CD14-positive monocyte (primary cell): ENCODE measurements around the gene SCG2. TPM values are rescaled to one million over a fixed set of nuclear protein-coding genes. Genes with fewer than 3 reads are reported as not detected.
A peak's percentile ranks its signal among the peaks of the same experiment; 100 is the strongest.

ENCODE experiments used
- DNase-seq, 3 donors: peaks; one replicate each; pipeline ENCODE4 v3.0.0-alpha.2; 2011 to 2022
- H2AFZ ChIP-seq: 2 replicates; pipeline ENCODE4 v1.6.0; 2012; ENCODE audit warnings: mild to moderate bottlenecking, low read depth, low read length, inconsistent platforms; ENCODE audit not compliant: insufficient read depth, poor library complexity, severe bottlenecking
- H3K27ac ChIP-seq, 2 donors: 1 replicate in 1 of 2; 2 replicates in 1 of 2; pipeline ENCODE4 v1.5.1; 2012 to 2013; ENCODE audit warnings: low read length in 2 of 2, control low read depth in 1 of 2, inconsistent platforms in 1 of 2, low read depth in 1 of 2, mild to moderate bottlenecking in 1 of 2
- H3K27me3 ChIP-seq, 2 donors: one replicate each; pipeline versions ENCODE4 v1.6.0 to v1.6.1; 2011 to 2013; ENCODE audit warnings: low read length in 2 of 2; ENCODE audit not compliant: control insufficient read depth in 2 of 2, insufficient read depth in 2 of 2
- H3K36me3 ChIP-seq, 2 donors: replicated peaks in 1 of 2; 1 replicate in 1 of 2; 2 replicates in 1 of 2; pipeline versions ENCODE4 v1.5.1 to v1.6.1; 2012 to 2013; ENCODE audit warnings: low read length in 2 of 2, control low read depth in 1 of 2, inconsistent platforms in 1 of 2, mild to moderate bottlenecking in 1 of 2; ENCODE audit not compliant: insufficient read depth in 2 of 2, control insufficient read depth in 1 of 2
- H3K4me1 ChIP-seq, 2 donors: 1 replicate in 1 of 2; 2 replicates in 1 of 2; pipeline versions ENCODE4 v1.5.1 to v1.6.1; 2012 to 2013; ENCODE audit warnings: low read length in 2 of 2, control low read depth in 1 of 2, inconsistent platforms in 1 of 2, mild to moderate bottlenecking in 1 of 2, moderate library complexity in 1 of 2; ENCODE audit not compliant: insufficient read depth in 2 of 2, control insufficient read depth in 1 of 2
- H3K4me2 ChIP-seq: replicated peaks from 2 replicates; pipeline ENCODE3; 2012; ENCODE audit warnings: low read length, moderate library complexity, mild to moderate bottlenecking; ENCODE audit not compliant: poor library complexity, severe bottlenecking; ENCODE audit errors: extremely low read depth
- H3K4me3 ChIP-seq, 3 experiments: fragments of 200-600 bp in 1 of 3; sonication (generic) in 1 of 3; replicated peaks in 1 of 3; 1 replicate in 2 of 3; 2 replicates in 1 of 3; pipeline ENCODE4 v1.5.1; 2011 to 2013; ENCODE audit warnings: low read length in 3 of 3, mild to moderate bottlenecking in 3 of 3, control low read depth in 2 of 3, low read depth in 2 of 3, inconsistent platforms in 1 of 3, moderate library complexity in 1 of 3
- H3K79me2 ChIP-seq: 2 replicates; pipeline ENCODE4 v1.6.0; 2012; ENCODE audit warnings: mild to moderate bottlenecking, control low read depth, inconsistent platforms, low read length, moderate library complexity; ENCODE audit not compliant: insufficient read depth
- H3K9ac ChIP-seq: 2 replicates; pipeline ENCODE4 v1.6.0; 2017; ENCODE audit warnings: low read length, mild to moderate bottlenecking; ENCODE audit not compliant: insufficient read depth, poor library complexity, severe bottlenecking
- H3K9me3 ChIP-seq, 2 donors: replicated peaks in 1 of 2; 1 replicate in 1 of 2; 2 replicates in 1 of 2; pipeline versions ENCODE4 v1.5.1 to v1.6.1; 2012 to 2013; ENCODE audit warnings: low read length in 2 of 2, control low read depth in 1 of 2; ENCODE audit not compliant: control insufficient read depth in 1 of 2, insufficient read depth in 1 of 2
- H4K20me1 ChIP-seq: 2 replicates; pipeline ENCODE4 v1.6.0; 2012; ENCODE audit warnings: mild to moderate bottlenecking, low read length, control low read depth, moderate library complexity; ENCODE audit not compliant: insufficient read depth
- H3K27ac Mint-ChIP-seq, 7 donors: one replicate each; pipeline ENCODE4 v1.8.0; 2020; ENCODE audit warnings: mild to moderate bottlenecking in 7 of 7, mixed read lengths in 7 of 7, moderate library complexity in 6 of 7, inconsistent platforms in 2 of 7
- H3K27me3 Mint-ChIP-seq, 3 donors: one replicate each; pipeline ENCODE4 v1.8.0; 2021 to 2022; ENCODE audit warnings: low read depth in 3 of 3, mild to moderate bottlenecking in 3 of 3, mixed read lengths in 3 of 3, moderate library complexity in 3 of 3, inconsistent platforms in 1 of 3
- H3K36me3 Mint-ChIP-seq, 2 donors: one replicate each; pipeline ENCODE4 v1.8.0; 2020; ENCODE audit warnings: mixed read lengths in 2 of 2, inconsistent platforms in 1 of 2, mild to moderate bottlenecking in 1 of 2
- H3K4me1 Mint-ChIP-seq: one replicate; pipeline ENCODE4 v1.8.0; 2020; ENCODE audit warnings: mild to moderate bottlenecking, mixed read lengths
- H3K4me3 Mint-ChIP-seq, 2 donors: one replicate each; pipeline ENCODE4 v1.8.0; 2020; ENCODE audit warnings: mild to moderate bottlenecking in 2 of 2, mixed read lengths in 2 of 2, moderate library complexity in 1 of 2
- H3K9me3 Mint-ChIP-seq, 7 donors: one replicate each; pipeline ENCODE4 v1.8.0; 2020 to 2022; ENCODE audit warnings: mixed read lengths in 7 of 7, mild to moderate bottlenecking in 6 of 7, moderate library complexity in 6 of 7, inconsistent platforms in 2 of 7
- CTCF ChIP-seq: fragments of 200-600 bp; IDR thresholded peaks from one replicate; pipeline ENCODE4 v1.8.0; 2022; ENCODE audit warnings: antibody characterized with exemption, mild to moderate bottlenecking
- WGBS: methylation state at CpG from one replicate; pipeline ENCODE4 v1.1.5; 2013; ENCODE audit warnings: missing lambda C conversion rate; ENCODE audit not compliant: insufficient coverage; 5-methylcytosine and 5-hydroxymethylcytosine counted together
- intact Hi-C, 2 donors: fragments of 100-400 bp; cut with micrococcal nuclease; formaldehyde crosslinking; loops; one replicate each; pipeline versions ENCODE4 v1.15.0 to v1.15.1; 2023
- polyA plus RNA-seq, 3 donors: library from polyadenylated mRNA; depleted of rRNA in 1 of 3; unstranded in 2 of 3; stranded (reverse) in 1 of 3; fragments of 300-500 nt in 2 of 3; fragments of >200 nt in 1 of 3; fragmentation: Illumina TruSeq in 2 of 3; gene quantifications; 1 replicate in 2 of 3; 2 replicates in 1 of 3; pipeline ENCODE4 v1.2.3, GENCODE V29; 2012 to 2021

SCG2 gene
- polyA plus RNA-seq, 3 donors, result not detected

GRCh38 chr2:223626716-223627115 is 24.6 kb upstream of the SCG2 start:
- WGBS, result 29% methylated on average over 1 of the region's 2 CpGs
- Histone ChIP-seq H3K4me3 (no peak overlapping the region), H3K9me3 (no peaks in the 10 kb centered on the region), H3K4me2 (no peak overlapping the region), H3K9ac (no peak overlapping the region), H3K27me3 (no peaks in the 10 kb centered on the region), H3K79me2 (no peaks in the 10 kb centered on the region), H2AFZ (no peak overlapping the region), H4K20me1 (no peaks in the 10 kb centered on the region), H3K27ac (no peak overlapping the region), H3K36me3 (no peaks in the 10 kb centered on the region), H3K4me1 (no peaks in the 10 kb centered on the region)
- Mint-ChIP-seq H3K9me3 (peaks cover 0 to 8% (median 2%) of the 10 kb centered on the region in 7 donors), H3K4me1 (peaks cover 5% of the 10 kb centered on the region), H3K27ac (peak overlapping the region in 1 of 7 donors; percentile 39), H3K27me3 (peaks cover 0 to 2% (median 2%) of the 10 kb centered on the region in 3 donors), H3K4me3 (no peak overlapping the region), H3K36me3 (no peaks in the 10 kb centered on the region)
- DNase-seq, result no peak
- intact Hi-C loops, result no loop called here
- TF ChIP-seq CTCF, result no peak

- DNase-seq, result no peak
- Histone ChIP-seq H3K27ac (no peak overlapping the region), H2AFZ (no peak overlapping the region), H3K36me3 (no peaks in the 10 kb centered on the region), H3K27me3 (no peaks in the 10 kb centered on the region), H3K9me3 (no peaks in the 10 kb centered on the region), H3K79me2 (no peaks in the 10 kb centered on the region), H3K4me2 (no peak overlapping the region), H3K4me3 (no peak overlapping the region), H4K20me1 (no peaks in the 10 kb centered on the region), H3K4me1 (no peaks in the 10 kb centered on the region), H3K9ac (no peak overlapping the region)
- intact Hi-C loops, result no loop called here
- H3K27ac Mint-ChIP-seq, result no peak overlapping the region
- no peaks in the 10 kb centered on the region for H3K36me3 Mint-ChIP-seq
- H3K27me3 Mint-ChIP-seq, result peaks cover 0 to 2% (median 2%) of the 10 kb centered on the region in 3 donors
- WGBS, result no CpG with 5 or more reads among the region's 1 CpG
- peaks cover 0 to 5% (median 2%) of the 10 kb centered on the region in 7 donors for H3K9me3 Mint-ChIP-seq
- H3K4me1 Mint-ChIP-seq, result peaks cover 5% of the 10 kb centered on the region
- no peak overlapping the region for H3K4me3 Mint-ChIP-seq
- no peak for TF ChIP-seq CTCF
Measured at GRCh38 chr2:223625652-223626051, 23.5 kb upstream of the SCG2 start.
